Activated CD4-positive, alpha-beta T cell treated with anti-CD3 and anti-CD28 coated beads, Interleukin-10, Interleukin-2, amounts not matched to agents 100 ng/mL and 50 ng/mL, durations not matched to agents 16 hours and 8 hours (primary cell): Measurements from ENCODE around the gene SBF2.

Experiments
- DNase-seq: peaks from one replicate; pipeline ENCODE4 v3.0.0-alpha.2; 2020

SBF2 gene

GRCh38 chr11:9838229-9838628, 455.8 kb downstream of the SBF2 start:
- DNase-seq = no peak

- no peak for DNase-seq
Measured at GRCh38 chr11:9834291-9834690, 459.7 kb downstream of the SBF2 start.

GRCh38 chr11:9831122-9831521, 462.9 kb downstream of the SBF2 start:
- DNase-seq = no peak

- DNase-seq = no peak
Measured at GRCh38 chr11:9827708-9828107, 466.3 kb downstream of the SBF2 start.

GRCh38 chr11:9826390-9826789, 467.6 kb downstream of the SBF2 start:
- DNase-seq = no peak

GRCh38 chr11:9825895-9826294, 468.1 kb downstream of the SBF2 start:
- DNase-seq = no peak

- no peak for DNase-seq
Measured at GRCh38 chr11:9825315-9825714, 468.7 kb downstream of the SBF2 start.

GRCh38 chr11:9823887-9824385, 470.1 kb downstream of the SBF2 start:
- DNase-seq = no peak

- DNase-seq = no peak
Measured at GRCh38 chr11:9823439-9823838, 470.6 kb downstream of the SBF2 start.

GRCh38 chr11:9821008-9821752, 472.8 kb downstream of the SBF2 start:
- no peak for DNase-seq

- no peak for DNase-seq
Measured at GRCh38 chr11:9820260-9820659, 473.8 kb downstream of the SBF2 start.

- DNase-seq = no peak
Measured at GRCh38 chr11:9817191-9817590, 476.8 kb downstream of the SBF2 start.

GRCh38 chr11:9815486-9816136, 478.4 kb downstream of the SBF2 start:
- no peak for DNase-seq

- no peak for DNase-seq
Measured at GRCh38 chr11:9814108-9814507, 479.9 kb downstream of the SBF2 start.

- no peak for DNase-seq
Measured at GRCh38 chr11:9808943-9809342, 485.1 kb downstream of the SBF2 start.

GRCh38 chr11:9806946-9807687, 486.9 kb downstream of the SBF2 start:
- no peak for DNase-seq

- no peak for DNase-seq
Measured at GRCh38 chr11:9804419-9804902, 489.6 kb downstream of the SBF2 start.

GRCh38 chr11:9803685-9804418, 490.2 kb downstream of the SBF2 start:
- DNase-seq = no peak

GRCh38 chr11:9802291-9802861, 491.6 kb downstream of the SBF2 start:
- DNase-seq = no peak

- DNase-seq = no peak
Measured at GRCh38 chr11:9799886-9800285, 494.1 kb downstream of the SBF2 start.

- no peak for DNase-seq
Measured at GRCh38 chr11:9797300-9797699, 496.7 kb downstream of the SBF2 start.

- no peak for DNase-seq
Measured at GRCh38 chr11:9796854-9797253, 497.2 kb downstream of the SBF2 start.

- DNase-seq = no peak
Measured at GRCh38 chr11:9796266-9796665, 497.8 kb downstream of the SBF2 start.
